ENCODE data around the gene CHKA. TPM values are rescaled to one million over a fixed set of nuclear protein-coding genes. Genes with fewer than 3 reads are reported as not detected.

CHKA gene
- 21.3 and 25.1 TPM in 2 replicates for total RNA-seq
- polyA plus RNA-seq: 18.2 and 21.4 TPM in 2 replicates
- polyA plus RNA-seq (2011; cell fraction: cytosol; rRNA removed): 11.7 and 11.9 TPM in 2 replicates
- polyA plus RNA-seq (2011; cell fraction: nucleus; rRNA removed): 72.1 and 73.9 TPM in 2 replicates
- polyA plus RNA-seq (2012): 16.9 and 17.3 TPM in 2 replicates
- 29.2 and 31.6 TPM in 2 replicates for polyA minus RNA-seq
- polyA minus RNA-seq (2011; cell fraction: cytosol; rRNA and poly(A)+ RNA removed): 29.2 TPM
- polyA minus RNA-seq (2011; cell fraction: nucleus; rRNA and poly(A)+ RNA removed): 23.9 and 30.7 TPM in 2 replicates
- percentile 72 among the genes with signal in this experiment for Bru-seq, nascent RNA
- BruChase-seq, experiment 1, labeled RNA remaining after a 6-hour chase: percentile 69 among the genes with signal in this experiment
- percentile 67 among the genes with signal in this experiment for BruChase-seq, experiment 2, labeled RNA remaining after a 2-hour chase
- long read RNA-seq, transcript CHKA-201 (12 exons, 2,530 nt): major isoform, 42 of 69 reads
- long read RNA-seq, transcript CHKA-202 (11 exons, 1,755 nt): minor isoform, 11 of 69 reads
- long read RNA-seq, partial matches to known transcripts: 7 of 69 reads
- long read RNA-seq, other reads (novel, unspliced or antisense): 9 of 69 reads

DNA sequence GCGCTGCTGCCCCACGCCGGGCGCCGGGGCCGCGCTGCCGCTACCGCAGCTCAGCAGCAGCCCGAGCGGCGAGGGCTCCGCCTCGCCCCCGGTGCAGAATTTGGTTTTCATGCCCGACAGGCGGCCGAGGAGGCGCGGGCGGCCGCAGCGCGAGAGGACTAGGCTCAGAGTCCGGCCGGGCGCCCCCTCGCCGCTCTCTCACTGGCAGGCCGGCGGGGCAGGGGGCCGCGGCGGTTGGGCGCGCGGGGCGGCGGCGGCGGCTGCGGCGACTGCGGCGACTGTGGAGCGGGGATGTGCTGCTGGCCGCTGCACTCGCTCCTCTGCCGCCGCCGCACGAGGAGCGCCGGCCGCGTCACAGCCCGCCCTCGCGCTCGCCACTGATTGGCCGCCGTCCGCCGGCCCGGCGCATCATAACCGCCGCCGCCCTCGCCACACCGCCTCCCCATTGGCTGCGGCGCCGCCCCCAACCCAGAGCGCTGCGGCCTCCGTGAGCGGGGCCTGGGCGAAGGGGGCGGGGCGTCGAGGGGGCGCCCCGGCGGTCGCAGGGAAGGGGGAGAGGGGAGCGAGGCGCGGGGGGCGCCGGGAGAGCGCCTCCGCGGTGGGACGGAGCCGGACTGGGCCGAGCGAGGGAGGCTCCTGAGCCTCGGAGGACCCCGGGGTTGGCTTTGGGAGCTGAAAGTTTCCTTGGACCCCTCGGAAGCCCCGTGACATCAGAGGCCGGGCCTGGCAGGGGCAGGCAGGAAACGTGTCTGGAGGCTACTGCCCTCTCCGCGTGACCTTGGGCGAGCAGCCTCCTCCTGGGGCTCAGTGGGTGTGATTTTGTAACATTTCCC lies at the start of gene CHKA:
Gene CHKA (minus strand): TSS at position 322 of the 833 bp plus-strand sequence. CDS start 211 bp downstream, at position 111.
- H3K4me3 ChIP-seq (replicated peaks in 1 of 3; ENCODE audit: insufficient read depth in 1 of 3, low read depth in 1 of 3, low read length in 3 of 3): peak within 1 kb of the TSS; percentile 27 to 73 (median 56)
- peak within 1 kb of the TSS; percentile 80 for H3K4me2 ChIP-seq (ENCODE audit: insufficient read depth, low read length)
- H3K79me2 ChIP-seq (ENCODE audit: control insufficient read depth, insufficient read depth, low read length): peaks cover 10% of the 10 kb centered on the region
- CTCF ChIA-PET: no interaction called here
- FAIRE-seq: peak; percentile 85
- H3K27me3 ChIP-seq (ENCODE audit: control insufficient read depth in 2 of 2, insufficient read depth in 2 of 2, low read length in 2 of 2): no peaks in the 10 kb centered on the region
- no TSS peak for BruUV-seq (replicated peaks)
- peak within 1 kb of the TSS; percentile 96 for H2AFZ ChIP-seq (ENCODE audit: low read depth, low read length)
- peak; percentile 93 for DNase-seq (ENCODE audit: low read depth, low spot score)
- no peaks in the 10 kb centered on the region for H3K36me3 ChIP-seq (ENCODE audit: control insufficient read depth in 2 of 2, extremely low read depth in 1 of 2, insufficient read depth in 2 of 2, low read length in 2 of 2)
- no peaks in the 10 kb centered on the region for H4K20me1 ChIP-seq (replicated peaks; ENCODE audit: control insufficient read depth, extremely low read depth, insufficient read depth, low read length)
- H3K9ac ChIP-seq (replicated peaks; ENCODE audit: extremely low read depth, insufficient read depth, low read length): peak within 1 kb of the TSS; percentile 73
- H3K9me1 ChIP-seq (replicated peaks; ENCODE audit: control insufficient read depth, extremely low read depth, insufficient read depth, low read length): no peaks in the 10 kb centered on the region
- H3K4me1 ChIP-seq (ENCODE audit: control insufficient read depth, extremely low read depth, insufficient read depth, low read length): peaks cover 8% of the 10 kb centered on the region
- H3K9me3 ChIP-seq (replicated peaks; ENCODE audit: control insufficient read depth, insufficient read depth, low read length): no peaks in the 10 kb centered on the region
- TF ChIP-seq GATA2 (IDR thresholded peaks at IDR 0.05; ENCODE audit: insufficient read depth, insufficient read length, low read depth, low read length) (no peak), POLR2AphosphoS5 (IDR thresholded peaks at IDR 0.05; ENCODE audit: insufficient read depth, low read depth, low read length) (peak; percentile 85), MYC (IDR thresholded peaks at IDR 0.05; ENCODE audit: low read depth, low read length) (no peak), POLR2A (IDR thresholded peaks at IDR 0.05; ENCODE audit: low read depth, low read length) (peak; percentile 33)
- TF ChIP-seq, protein P1, sequence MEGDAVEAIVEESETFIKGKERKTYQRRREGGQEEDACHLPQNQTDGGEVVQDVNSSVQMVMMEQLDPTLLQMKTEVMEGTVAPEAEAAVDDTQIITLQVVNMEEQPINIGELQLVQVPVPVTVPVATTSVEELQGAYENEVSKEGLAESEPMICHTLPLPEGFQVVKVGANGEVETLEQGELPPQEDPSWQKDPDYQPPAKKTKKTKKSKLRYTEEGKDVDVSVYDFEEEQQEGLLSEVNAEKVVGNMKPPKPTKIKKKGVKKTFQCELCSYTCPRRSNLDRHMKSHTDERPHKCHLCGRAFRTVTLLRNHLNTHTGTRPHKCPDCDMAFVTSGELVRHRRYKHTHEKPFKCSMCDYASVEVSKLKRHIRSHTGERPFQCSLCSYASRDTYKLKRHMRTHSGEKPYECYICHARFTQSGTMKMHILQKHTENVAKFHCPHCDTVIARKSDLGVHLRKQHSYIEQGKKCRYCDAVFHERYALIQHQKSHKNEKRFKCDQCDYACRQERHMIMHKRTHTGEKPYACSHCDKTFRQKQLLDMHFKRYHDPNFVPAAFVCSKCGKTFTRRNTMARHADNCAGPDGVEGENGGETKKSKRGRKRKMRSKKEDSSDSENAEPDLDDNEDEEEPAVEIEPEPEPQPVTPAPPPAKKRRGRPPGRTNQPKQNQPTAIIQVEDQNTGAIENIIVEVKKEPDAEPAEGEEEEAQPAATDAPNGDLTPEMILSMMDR (IDR thresholded peaks at IDR 0.05; ENCODE audit: extremely low read depth in 1 of 2, insufficient read depth in 1 of 2, low read depth in 1 of 2, low read length in 2 of 2): no peak
- TF ChIP-seq, protein P2, sequence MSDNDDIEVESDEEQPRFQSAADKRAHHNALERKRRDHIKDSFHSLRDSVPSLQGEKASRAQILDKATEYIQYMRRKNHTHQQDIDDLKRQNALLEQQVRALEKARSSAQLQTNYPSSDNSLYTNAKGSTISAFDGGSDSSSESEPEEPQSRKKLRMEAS (IDR thresholded peaks at IDR 0.05; ENCODE audit: insufficient read depth, insufficient read length): peak; percentile 2
- dilution Hi-C loops (cut with MboI; ENCODE audit: extremely low pct_ligation_motif_present, low sequenced_read_pairs) (no loop called here), intact Hi-C loops (cut with micrococcal nuclease) (loop anchor here (1.0 to 5.0 kb wide), 3 partner anchors 20 to 86 kb away; no protein-coding TSS in a partner anchor)
- POLR2A ChIA-PET: no interaction called here
- H3K27ac ChIP-seq (ENCODE audit: insufficient read depth, low read depth, low read length): peak within 1 kb of the TSS; percentile 85

All from endothelial cell of umbilical vein (primary cell).